ENCODE measurements around the gene CEACAM19. TPM values are rescaled to one million over a fixed set of nuclear protein-coding genes. Genes with fewer than 3 reads are reported as not detected.

CEACAM19 gene
- total and polyA plus RNA-seq, 2 of the 13 experiments (the other 11 are each of a cell fraction or from before 2014, with no cell fraction given): 1.3 to 4.0 TPM

DNA sequence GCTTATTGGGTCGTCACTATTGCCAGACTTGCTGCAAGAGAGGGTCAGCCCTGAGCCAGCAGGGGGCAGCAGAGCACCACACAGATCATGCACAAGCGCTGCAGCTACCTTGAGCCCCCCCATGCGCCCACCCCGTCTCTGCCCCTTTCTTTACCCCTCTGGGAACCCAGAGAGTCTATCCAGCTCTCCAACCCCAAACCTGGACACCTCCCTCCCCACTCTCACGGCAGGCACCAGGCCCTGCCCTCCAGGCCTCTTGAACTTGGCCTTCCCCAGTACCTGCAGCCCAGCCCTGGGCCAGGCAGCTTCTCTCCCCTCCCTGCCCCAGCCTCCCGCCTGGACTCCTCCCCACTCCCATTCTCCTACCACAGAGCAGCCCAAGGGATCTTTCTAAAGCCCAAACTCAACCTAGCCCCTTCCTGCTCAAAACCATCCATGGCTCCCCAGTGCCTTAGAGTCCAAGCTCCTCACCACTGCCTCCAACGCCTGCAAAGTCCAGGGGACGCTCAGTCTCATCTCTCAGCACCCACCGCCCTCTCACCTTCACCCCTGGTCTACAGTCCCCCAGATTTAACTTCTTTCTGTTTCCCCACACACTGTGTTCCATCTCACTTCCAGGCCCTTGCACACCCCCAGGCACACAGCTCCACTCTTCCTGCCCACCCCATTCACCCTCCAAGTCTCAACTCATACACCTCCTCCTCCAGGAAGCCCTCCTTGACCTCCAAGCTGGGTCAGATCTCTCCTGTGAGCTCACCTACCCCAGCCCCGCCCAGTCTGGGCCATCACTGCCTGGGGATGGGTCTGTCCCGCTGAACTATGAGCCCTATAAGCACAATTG, 18.2 kb downstream of the CEACAM19 start (continued):
- TF ChIP-seq ZNF12 (CRISPR knock-in tag; IDR thresholded peaks at IDR 0.05) (no peak), NCOA2 (CRISPR knock-in tag; IDR thresholded peaks at IDR 0.05) (no peak), AHR (CRISPR knock-in tag; IDR thresholded peaks at IDR 0.05) (0 out of 2 replicates have a peak, but pooled peaks have one; percentile 59), ZNF790 (CRISPR knock-in tag; IDR thresholded peaks at IDR 0.05; ENCODE audit: borderline replicate concordance) (0 out of 2 replicates have a peak, but pooled peaks have one; percentile 40), ZNF574 (CRISPR knock-in tag; IDR thresholded peaks at IDR 0.05) (peak; percentile 37; the same call in 1 of the 2 replicates), TRIM22 (IDR thresholded peaks at IDR 0.05) (no peak), HNF4A (CRISPR knock-in tag; IDR thresholded peaks at IDR 0.05) (peak; percentile 10; the same call in 1 of the 2 replicates), KDM5B (CRISPR knock-in tag; IDR thresholded peaks at IDR 0.05; ENCODE audit: borderline replicate concordance) (peak; percentile 53; the same call in 1 of the 2 replicates), ZNF44 (CRISPR knock-in tag; IDR thresholded peaks at IDR 0.05) (no peak), ZNF672 (CRISPR knock-in tag; IDR thresholded peaks at IDR 0.05) (no peak), SPEN (CRISPR knock-in tag; IDR thresholded peaks at IDR 0.05; ENCODE audit: low read depth) (peak; percentile 50; the same call in 1 of the 2 replicates), HNRNPLL (IDR thresholded peaks at IDR 0.05; ENCODE audit: low read depth, low read length, poor library complexity, severe bottlenecking) (no peak)
- TF ChIP-seq, protein P1, sequence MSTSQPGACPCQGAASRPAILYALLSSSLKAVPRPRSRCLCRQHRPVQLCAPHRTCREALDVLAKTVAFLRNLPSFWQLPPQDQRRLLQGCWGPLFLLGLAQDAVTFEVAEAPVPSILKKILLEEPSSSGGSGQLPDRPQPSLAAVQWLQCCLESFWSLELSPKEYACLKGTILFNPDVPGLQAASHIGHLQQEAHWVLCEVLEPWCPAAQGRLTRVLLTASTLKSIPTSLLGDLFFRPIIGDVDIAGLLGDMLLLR (CRISPR knock-in tag; IDR thresholded peaks at IDR 0.05): no peak
- TF ChIP-seq, protein P2, sequence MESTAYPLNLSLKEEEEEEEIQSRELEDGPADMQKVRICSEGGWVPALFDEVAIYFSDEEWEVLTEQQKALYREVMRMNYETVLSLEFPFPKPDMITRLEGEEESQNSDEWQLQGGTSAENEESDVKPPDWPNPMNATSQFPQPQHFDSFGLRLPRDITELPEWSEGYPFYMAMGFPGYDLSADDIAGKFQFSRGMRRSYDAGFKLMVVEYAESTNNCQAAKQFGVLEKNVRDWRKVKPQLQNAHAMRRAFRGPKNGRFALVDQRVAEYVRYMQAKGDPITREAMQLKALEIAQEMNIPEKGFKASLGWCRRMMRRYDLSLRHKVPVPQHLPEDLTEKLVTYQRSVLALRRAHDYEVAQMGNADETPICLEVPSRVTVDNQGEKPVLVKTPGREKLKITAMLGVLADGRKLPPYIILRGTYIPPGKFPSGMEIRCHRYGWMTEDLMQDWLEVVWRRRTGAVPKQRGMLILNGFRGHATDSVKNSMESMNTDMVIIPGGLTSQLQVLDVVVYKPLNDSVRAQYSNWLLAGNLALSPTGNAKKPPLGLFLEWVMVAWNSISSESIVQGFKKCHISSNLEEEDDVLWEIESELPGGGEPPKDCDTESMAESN (CRISPR knock-in tag; conservative IDR thresholded peaks at IDR 0.05): peak; percentile 38; the same call in 1 of the 2 replicates
- TF ChIP-seq, protein P3, sequence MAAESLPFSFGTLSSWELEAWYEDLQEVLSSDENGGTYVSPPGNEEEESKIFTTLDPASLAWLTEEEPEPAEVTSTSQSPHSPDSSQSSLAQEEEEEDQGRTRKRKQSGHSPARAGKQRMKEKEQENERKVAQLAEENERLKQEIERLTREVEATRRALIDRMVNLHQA (CRISPR knock-in tag; IDR thresholded peaks at IDR 0.05): no peak
